Measurements from ENCODE around the gene RABL6.

Gene RABL6

GRCh38 chr9:136886610-136887597 is 79.2 kb downstream of the RABL6 start:
- DNase-seq: no peak

GRCh38 chr9:136888454-136888853 is 80.7 kb downstream of the RABL6 start:
- no peak for DNase-seq

GRCh38 chr9:136889858-136890257 is 82.1 kb downstream of the RABL6 start:
- no peak for DNase-seq

GRCh38 chr9:136890661-136891060 is 82.9 kb downstream of the RABL6 start:
- no peak for DNase-seq
